ENCODE results near the gene TGM1. TPM values are rescaled to one million over a fixed set of nuclear protein-coding genes. Genes with fewer than 3 reads are reported as not detected.
A peak's percentile ranks its signal among the peaks of the same experiment; 100 is the strongest.

Gene TGM1
- total RNA-seq, 8 experiments from 2014 or later: 0.92 to 4.7 (median 2.1) TPM

DNA sequence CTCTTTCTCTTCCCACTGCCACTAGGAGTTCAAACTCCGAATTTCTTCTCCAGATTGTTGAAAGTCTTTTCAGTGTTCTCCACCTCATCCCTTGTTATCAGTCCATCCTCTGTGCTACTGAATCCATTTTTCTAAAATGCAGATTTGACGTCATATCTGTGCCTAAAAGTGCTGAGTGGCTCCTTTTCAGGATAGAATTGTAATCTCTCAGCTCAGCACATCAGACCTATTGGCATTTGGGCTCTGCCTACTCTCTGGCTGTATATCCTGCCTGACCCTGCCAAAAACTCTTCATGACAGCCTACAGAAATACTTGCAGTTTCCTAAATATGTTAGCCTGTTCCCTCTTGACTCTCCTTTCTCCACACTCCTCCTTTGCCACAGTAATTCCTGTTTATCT is 9.5 kb upstream of the TGM1 start:
- WGBS, 10 experiments: 75 to 100% (median 85%) methylated on average over 1 to 2 of the region's 2 CpGs; no CpG with 5 or more reads in 1 of the 10 experiments
- ATAC-seq (replicated peaks in 6 of 8): no peak
- H3K27ac ChIP-seq: no peak overlapping the region
- in situ Hi-C loops (cut with MboI; ENCODE audit: low pct_unique_long_range_greater_than_20kb in 2 of 9, low sequenced_read_pairs in 9 of 9, unreplicated experiment in 9 of 9): no loop called here
- no peak overlapping the region for H3K4me3 ChIP-seq
- H3K4me1 ChIP-seq (replicated peaks in 1 of 2): peaks cover 0 to 2% of the 10 kb centered on the region in 2 donors

DNA sequence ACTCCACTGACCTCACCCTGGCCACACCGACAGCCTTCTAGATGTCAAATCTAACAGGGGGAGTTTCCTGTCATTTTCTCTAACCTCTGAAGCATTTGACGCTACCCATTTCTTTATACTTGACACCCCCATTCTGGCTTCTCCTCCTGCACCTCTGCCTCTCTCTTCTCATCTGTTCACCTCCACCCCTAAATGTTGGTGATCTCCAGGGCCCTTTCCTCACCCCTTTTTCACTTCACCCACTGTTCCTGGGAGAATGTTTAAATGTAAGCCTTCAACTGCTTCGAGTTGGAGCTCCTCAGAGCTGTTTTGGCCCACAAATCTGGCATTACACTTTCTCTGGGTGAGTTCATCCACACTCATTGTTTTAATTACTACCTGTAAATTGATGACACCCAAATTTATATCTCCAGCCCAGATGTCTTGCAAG is 8.9 kb upstream of the TGM1 start:
- Histone ChIP-seq H3K27ac (peak overlapping the region in 1 of 2 donors; percentile 95), H3K4me3 (peak overlapping the region; percentile 74 to 95 (median 92)), H3K4me1 (replicated peaks in 1 of 2) (peaks cover 0 to 2% of the 10 kb centered on the region in 2 donors)
- 0 to 14% (median 3%) methylated on average over 1 to 2 of the region's 3 CpGs; no CpG with 5 or more reads in 2 of the 10 experiments for WGBS, 10 experiments
- in situ Hi-C loops (cut with MboI; ENCODE audit: low pct_unique_long_range_greater_than_20kb in 2 of 9, low sequenced_read_pairs in 9 of 9, unreplicated experiment in 9 of 9): no loop called here
- peak in 1 of 8 experiments; percentile 25 for ATAC-seq (replicated peaks in 6 of 8)

DNA sequence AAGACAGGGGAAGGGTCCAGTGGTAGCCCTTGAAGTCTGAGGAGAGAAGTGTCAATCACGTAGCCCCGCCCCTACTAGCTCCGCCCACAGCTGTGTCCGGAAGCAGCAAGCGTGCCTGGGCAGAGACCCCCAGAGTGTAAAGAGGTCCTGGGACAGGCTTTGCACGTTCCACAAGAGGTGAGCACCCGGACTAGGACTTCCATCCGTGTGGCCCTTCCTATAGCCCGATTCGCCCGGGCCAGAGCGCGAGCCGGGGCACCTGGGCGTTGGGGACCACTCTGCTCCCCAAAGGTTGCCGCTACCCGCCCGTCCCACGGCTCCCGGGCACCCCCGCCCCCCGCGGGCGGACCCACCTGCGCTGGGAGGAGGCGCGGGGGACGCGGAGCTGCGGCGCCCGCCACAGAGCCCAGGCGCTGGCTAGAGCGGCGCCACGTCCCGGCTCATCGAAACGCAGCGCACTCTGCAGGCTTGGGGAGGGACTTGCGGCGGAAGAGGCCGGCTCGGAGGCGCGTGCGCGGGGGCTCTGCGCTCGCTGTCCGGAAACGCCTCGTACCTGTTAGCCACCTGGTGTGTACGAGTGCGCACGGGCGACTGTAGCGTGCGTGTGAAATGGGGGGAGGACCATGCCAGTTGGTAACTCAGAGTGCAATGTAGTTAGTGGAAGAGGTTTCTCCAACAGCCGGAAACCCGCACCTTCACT is 8.3 kb upstream of the TGM1 start, which contains the start of gene RABGGTA:
RABGGTA (minus strand) TSS at position 464 of the 700 bp plus-strand sequence. CDS start 482 bp downstream, outside the sequence.
- Histone ChIP-seq H3K4me3 (peak within 1 kb of the TSS; percentile 74 to 95 (median 92)), H3K27ac (peak within 1 kb of the TSS; percentile 95), H3K4me1 (replicated peaks in 1 of 2) (peaks cover 0 to 2% of the 10 kb centered on the region in 2 donors)
- in situ Hi-C loops (cut with MboI; ENCODE audit: low pct_unique_long_range_greater_than_20kb in 2 of 9, low sequenced_read_pairs in 9 of 9, unreplicated experiment in 9 of 9): no loop called here
- ATAC-seq (replicated peaks in 6 of 8): peak; percentile 94 to 98 (median 96)
- WGBS, 10 experiments: 0 to 30% (median 0%) methylated on average over 1 to 2 of the region's 61 CpGs; no CpG with 5 or more reads in 7 of the 10 experiments

DNA sequence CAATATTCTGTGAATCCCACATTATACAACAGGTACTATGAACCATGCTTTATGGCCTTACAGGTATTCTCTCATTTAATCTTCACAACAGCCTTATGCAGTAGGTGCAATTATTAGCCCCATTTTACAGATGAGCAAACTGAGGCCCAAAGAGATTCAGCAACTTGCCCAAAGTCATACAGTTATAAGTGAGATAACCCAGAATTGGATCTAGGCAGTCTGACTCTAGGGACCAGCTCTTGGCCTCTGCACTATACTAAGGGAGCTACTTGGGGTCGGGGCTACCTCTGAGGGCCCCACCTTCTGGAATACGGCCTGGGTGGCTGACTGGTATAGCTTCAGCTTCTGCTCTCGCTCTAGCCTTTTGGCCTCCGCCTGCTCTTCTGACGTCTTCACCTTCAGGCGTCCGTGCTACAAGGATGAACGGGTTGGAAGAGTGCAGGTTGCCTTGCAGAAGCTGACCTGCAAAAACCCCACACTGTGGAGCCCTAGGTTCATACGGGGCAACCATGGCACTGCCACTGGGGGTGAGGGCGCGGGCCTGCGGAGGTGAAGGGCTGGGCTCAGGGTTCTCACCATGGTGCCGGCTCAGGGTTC is 7.7 kb upstream of the TGM1 start:
- 0 to 50% (median 38%) methylated on average over 2 to 3 of the region's 13 CpGs; no CpG with 5 or more reads in 4 of the 10 experiments for WGBS, 10 experiments
- peak overlapping the region; percentile 95 for H3K27ac ChIP-seq
- in situ Hi-C loops (cut with MboI; ENCODE audit: low pct_unique_long_range_greater_than_20kb in 2 of 9, low sequenced_read_pairs in 9 of 9, unreplicated experiment in 9 of 9): no loop called here
- H3K4me1 ChIP-seq (replicated peaks in 1 of 2): peaks cover 0 to 2% of the 10 kb centered on the region in 2 donors
- H3K4me3 ChIP-seq: peak overlapping the region; percentile 74 to 95 (median 92)
- ATAC-seq (replicated peaks in 6 of 8): no peak

DNA sequence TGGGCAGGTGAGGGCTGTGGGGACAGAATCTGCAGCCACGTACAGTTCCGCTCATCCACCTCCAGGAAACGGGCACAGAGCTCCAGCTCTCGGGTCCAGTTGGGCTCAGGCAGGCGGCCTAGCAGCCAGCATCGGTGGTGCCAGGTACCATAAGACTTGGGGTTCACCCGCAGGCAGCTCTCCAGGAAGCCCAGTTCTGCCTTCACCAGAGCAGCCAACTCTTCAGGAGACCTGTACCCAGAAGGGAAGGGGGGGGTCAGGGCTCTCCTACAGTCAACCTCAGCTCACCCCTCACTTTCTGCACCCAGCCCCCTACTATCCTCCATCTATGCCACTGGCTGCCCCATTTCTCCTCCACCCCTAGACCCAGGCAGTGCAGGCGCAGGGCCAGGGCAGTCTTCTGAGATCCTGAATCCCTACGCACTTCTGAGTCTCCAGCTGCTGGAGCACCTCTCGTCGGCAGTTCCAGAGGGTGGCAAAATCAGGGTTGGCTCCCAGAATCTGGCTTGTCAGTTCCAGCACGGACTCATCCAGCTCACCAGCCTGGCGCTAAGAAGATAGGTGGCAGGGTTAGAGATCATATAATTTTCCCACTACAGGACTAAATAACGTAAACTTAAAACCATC is 7.0 kb upstream of the TGM1 start:
- 76 to 100% (median 100%) methylated on average over 1 to 3 of the region's 14 CpGs; no CpG with 5 or more reads in 1 of the 10 experiments for WGBS, 10 experiments
- Histone ChIP-seq H3K4me3 (no peak overlapping the region), H3K4me1 (replicated peaks in 1 of 2) (peaks cover 0 to 2% of the 10 kb centered on the region in 2 donors), H3K27ac (no peak overlapping the region)
- ATAC-seq (replicated peaks in 6 of 8): no peak
- in situ Hi-C loops (cut with MboI; ENCODE audit: low pct_unique_long_range_greater_than_20kb in 2 of 9, low sequenced_read_pairs in 9 of 9, unreplicated experiment in 9 of 9): no loop called here

DNA sequence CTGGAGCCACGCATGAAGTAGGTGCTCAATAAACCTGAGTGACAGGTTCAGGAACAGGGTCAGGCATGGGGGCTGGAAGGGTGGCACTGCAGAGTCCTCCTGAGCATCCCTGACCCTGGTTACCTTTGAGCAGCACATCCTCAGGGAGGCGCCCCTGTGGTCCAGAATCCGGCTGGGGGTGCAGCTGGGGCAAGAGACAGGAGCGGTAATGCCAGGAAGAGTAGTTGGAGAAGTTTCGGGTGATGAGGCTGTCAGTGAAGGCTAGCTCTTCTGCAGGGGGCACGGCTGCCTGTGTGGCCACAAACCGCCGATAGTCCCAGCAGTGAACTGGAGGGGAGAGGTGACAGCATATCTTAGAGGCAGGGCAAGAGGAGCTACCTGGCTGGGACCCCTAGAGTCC is 6.4 kb upstream of the TGM1 start:
- H3K4me3 ChIP-seq: no peak overlapping the region
- H3K4me1 ChIP-seq (replicated peaks in 1 of 2): peaks cover 0 to 2% of the 10 kb centered on the region in 2 donors
- no peak for ATAC-seq (replicated peaks in 6 of 8)
- in situ Hi-C loops (cut with MboI; ENCODE audit: low pct_unique_long_range_greater_than_20kb in 2 of 9, low sequenced_read_pairs in 9 of 9, unreplicated experiment in 9 of 9): no loop called here
- H3K27ac ChIP-seq: no peak overlapping the region
- 0 to 100% (median 91%) methylated on average over 1 to 4 of the region's 8 CpGs; no CpG with 5 or more reads in 3 of the 10 experiments for WGBS, 10 experiments

DNA sequence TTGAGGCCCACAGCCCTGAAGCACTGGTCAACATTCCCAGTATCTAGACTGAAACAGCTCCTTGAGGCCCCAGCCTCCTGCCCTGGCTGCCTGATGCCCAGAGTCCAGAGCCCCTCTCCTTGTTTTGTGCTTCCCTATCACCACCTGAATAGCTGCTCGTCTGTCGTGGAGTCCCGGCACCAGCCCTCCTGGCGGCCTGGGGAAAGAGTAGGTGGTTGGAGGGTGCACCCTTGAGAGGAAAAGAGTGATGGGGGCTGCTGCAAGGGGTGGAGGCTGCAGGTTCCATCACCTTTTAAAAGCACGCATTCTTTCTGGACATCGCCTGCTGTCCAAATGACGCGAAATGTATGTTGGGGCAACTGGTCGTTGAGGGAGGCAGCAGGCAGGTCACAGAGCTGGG is 5.2 kb upstream of the TGM1 start:
- WGBS, 10 experiments: 40 to 78% (median 60%) methylated on average over 1 to 9 of the region's 9 CpGs; no CpG with 5 or more reads in 7 of the 10 experiments

DNA sequence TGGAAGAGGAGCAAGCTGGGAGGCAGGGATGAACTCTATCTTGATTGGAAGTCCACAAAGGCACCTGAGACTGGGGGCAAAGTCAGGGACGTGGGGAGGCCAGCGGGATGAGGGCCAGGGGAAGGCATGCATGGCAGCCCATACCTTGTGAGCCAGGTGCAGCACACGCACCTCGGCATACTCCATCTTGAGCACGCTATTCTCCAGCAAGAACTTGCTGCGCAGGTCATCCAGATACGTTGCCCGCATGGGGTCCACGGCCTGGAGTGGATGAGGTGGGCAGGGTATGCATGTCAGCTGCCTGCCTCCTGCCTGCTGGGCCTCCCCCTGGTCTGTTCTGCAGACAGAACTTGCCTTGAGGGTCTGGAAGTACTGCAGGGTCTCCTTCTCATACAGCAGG is 4.5 kb upstream of the TGM1 start:
- ATAC-seq (replicated peaks in 6 of 8): no peak
- WGBS, 10 experiments: 60 to 100% (median 90%) methylated on average over 2 to 7 of the region's 9 CpGs; no CpG with 5 or more reads in 4 of the 10 experiments

More for the DNA sequence above, 5.2 kb upstream of the TGM1 start:
- Histone ChIP-seq H3K4me3 (no peak overlapping the region), H3K4me1 (replicated peaks in 1 of 2) (peaks cover 0 to 2% of the 10 kb centered on the region in 2 donors), H3K27ac (no peak overlapping the region)
- no peak for ATAC-seq (replicated peaks in 6 of 8)
- in situ Hi-C loops (cut with MboI; ENCODE audit: low pct_unique_long_range_greater_than_20kb in 2 of 9, low sequenced_read_pairs in 9 of 9, unreplicated experiment in 9 of 9): no loop called here

DNA sequence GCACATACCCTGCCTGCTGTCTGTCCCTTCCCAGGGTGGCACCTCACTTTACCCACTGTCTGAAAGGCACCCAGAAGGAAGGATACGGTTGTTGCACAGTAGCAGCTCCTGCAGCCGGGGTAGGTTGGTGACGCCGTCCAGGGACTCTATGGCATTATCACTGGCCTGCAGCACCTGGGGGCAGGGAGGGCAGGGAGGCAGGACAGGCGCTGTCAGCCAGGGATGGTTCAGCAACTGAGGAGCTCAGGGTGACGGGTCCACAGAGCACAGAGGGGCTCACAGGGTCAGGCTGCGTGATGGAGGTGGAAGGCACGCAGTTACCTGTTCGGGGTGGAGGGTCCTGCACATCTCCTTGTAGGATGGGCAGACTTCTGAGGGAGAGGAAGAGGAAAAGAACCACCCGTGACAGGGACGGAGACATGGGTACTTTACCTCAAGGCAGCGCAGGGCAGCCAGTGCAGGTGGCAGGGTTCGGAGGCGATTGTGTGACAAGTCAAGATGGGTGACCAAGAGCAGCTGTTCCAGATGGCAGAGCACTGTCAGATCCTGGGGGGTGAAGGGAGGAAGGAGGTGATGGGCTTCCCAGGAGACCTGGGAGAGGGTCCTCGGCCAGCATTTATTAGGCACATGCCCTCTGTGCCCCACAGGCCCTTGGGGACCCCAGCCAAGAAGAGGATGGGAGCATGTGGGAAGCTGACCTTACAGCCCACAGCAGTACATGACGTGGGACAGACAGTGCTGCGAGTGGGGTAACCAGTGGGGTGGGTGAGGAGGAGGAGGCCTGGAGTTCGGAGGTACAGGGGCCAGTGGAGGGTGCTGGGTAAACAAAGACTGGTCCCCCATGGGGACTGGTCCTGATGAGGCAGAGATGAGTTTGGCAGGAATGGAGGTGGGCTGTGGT is 3.6 kb upstream of the TGM1 start:
- no peak overlapping the region for H3K4me3 ChIP-seq
- H3K4me1 ChIP-seq (replicated peaks in 1 of 2): no peaks in the 10 kb centered on the region
- in situ Hi-C loops (cut with MboI; ENCODE audit: low pct_unique_long_range_greater_than_20kb in 2 of 9, low sequenced_read_pairs in 9 of 9, unreplicated experiment in 9 of 9): no loop called here
- no peak overlapping the region for H3K27ac ChIP-seq
- WGBS, 10 experiments: 74 to 100% (median 100%) methylated on average over 1 to 6 of the region's 18 CpGs; no CpG with 5 or more reads in 7 of the 10 experiments
- ATAC-seq (replicated peaks in 6 of 8): no peak

More for the DNA sequence above, 4.5 kb upstream of the TGM1 start:
- Histone ChIP-seq H3K4me3 (no peak overlapping the region), H3K4me1 (replicated peaks in 1 of 2) (peaks cover 0 to 2% of the 10 kb centered on the region in 2 donors), H3K27ac (no peak overlapping the region)
- in situ Hi-C loops (cut with MboI; ENCODE audit: low pct_unique_long_range_greater_than_20kb in 2 of 9, low sequenced_read_pairs in 9 of 9, unreplicated experiment in 9 of 9): no loop called here

DNA sequence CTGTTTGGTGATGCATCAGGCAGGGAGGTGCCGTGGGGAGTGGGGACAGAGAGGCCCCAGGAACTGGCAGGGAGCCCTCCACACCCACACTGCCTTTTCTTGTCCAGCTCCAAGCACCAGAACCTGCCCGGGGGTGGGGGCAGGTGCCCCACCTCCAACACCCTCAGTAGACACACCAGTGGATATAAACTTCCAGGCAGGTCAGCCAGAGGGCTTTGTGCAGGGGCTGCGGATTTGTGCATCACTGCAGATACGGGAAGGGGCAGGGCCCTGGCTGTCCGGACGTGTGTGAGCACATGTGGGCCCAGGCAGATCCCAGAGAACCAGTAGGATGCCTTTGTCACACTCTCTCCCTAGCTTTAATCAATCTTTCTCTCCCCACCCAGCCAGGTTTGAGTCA is 1.3 kb upstream of the TGM1 start:
- peak in 3 of 8 experiments; percentile 61 to 89 (median 85) for ATAC-seq (replicated peaks in 6 of 8)
- Histone ChIP-seq H3K4me3 (no peak overlapping the region), H3K4me1 (replicated peaks in 1 of 2) (no peaks in the 10 kb centered on the region), H3K27ac (no peak overlapping the region)
- in situ Hi-C loops (cut with MboI; ENCODE audit: low pct_unique_long_range_greater_than_20kb in 2 of 9, low sequenced_read_pairs in 9 of 9, unreplicated experiment in 9 of 9): no loop called here
- 0 to 33% methylated on average over 1 to 2 of the region's 6 CpGs; no CpG with 5 or more reads in 8 of the 10 experiments for WGBS, 10 experiments

DNA sequence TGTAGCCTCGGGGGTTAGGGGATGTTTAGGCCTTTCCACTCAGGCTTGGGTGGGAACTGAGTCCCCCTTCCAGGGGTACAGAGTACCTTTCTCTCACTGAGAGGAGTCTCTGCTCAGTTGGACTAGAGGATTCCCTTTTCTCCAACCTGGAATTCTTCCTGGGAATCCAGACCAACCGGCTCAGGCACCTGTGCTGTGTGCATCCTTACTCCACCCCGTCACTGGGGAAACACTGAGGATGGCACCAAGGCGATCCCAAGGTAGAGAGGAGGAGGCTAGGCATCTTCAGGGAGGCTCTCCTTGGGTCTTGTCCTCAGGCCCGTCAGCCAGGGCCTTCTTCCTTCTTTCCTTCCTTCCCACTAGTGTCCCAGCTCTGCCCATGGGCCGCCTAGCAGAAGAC is 871 bp upstream of the TGM1 start:
- ATAC-seq (replicated peaks in 6 of 8): no peak
- WGBS, 10 experiments: 72% methylated on average over 3 of the region's 6 CpGs; no CpG with 5 or more reads in 9 of the 10 experiments
- Histone ChIP-seq H3K4me3 (no peak overlapping the region), H3K27ac (no peak overlapping the region), H3K4me1 (replicated peaks in 1 of 2) (no peaks in the 10 kb centered on the region)
- in situ Hi-C loops (cut with MboI; ENCODE audit: low pct_unique_long_range_greater_than_20kb in 2 of 9, low sequenced_read_pairs in 9 of 9, unreplicated experiment in 9 of 9): no loop called here

DNA sequence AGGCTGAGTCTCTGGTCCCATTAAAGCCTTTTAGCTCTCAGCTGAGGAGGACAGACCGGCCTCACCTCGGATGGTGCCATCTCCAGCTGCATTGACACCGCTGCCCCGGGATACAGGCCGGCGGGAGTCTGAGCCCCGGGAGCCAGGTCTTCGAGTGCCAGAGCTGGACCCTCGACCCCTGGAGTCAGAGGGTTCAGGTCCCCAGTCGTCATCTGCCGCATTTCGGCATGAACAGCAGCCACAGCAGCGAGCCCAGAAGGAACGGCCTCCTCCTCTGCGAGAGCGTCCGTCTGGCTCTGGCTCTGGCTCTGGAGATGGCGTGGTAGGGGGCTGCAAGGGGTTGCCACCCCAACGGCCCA is 1.0 kb downstream of the TGM1 start:
- in situ Hi-C loops (cut with MboI; ENCODE audit: low pct_unique_long_range_greater_than_20kb in 2 of 9, low sequenced_read_pairs in 9 of 9, unreplicated experiment in 9 of 9): no loop called here
- Histone ChIP-seq H3K4me3 (no peak overlapping the region), H3K27ac (no peak overlapping the region), H3K4me1 (replicated peaks in 1 of 2) (no peaks in the 10 kb centered on the region)
- ATAC-seq (replicated peaks in 6 of 8): no peak
- 40 to 100% (median 80%) methylated on average over 1 to 4 of the region's 19 CpGs; no CpG with 5 or more reads in 4 of the 10 experiments for whole genome bisulfite sequencing, 10 experiments
